Gastrocnemius medialis (tissue), 4 donors: ENCODE results near the gene KCNK2.

Source experiments
- POLR2A ChIP-seq, 2 donors: fragments of 450-650 bp; IDR thresholded peaks; one replicate each; pipeline ENCODE4 v1.6.1; 2017; ENCODE audit warnings: antibody characterized with exemption in 2 of 2, mild to moderate bottlenecking in 2 of 2, moderate library complexity in 2 of 2
- TF ChIP-seq, protein P1 (sequence below), 5 experiments: fragments of 450-650 bp in 3 of 5; fragments of 200-600 bp in 2 of 5; sonication (generic) in 2 of 5; IDR thresholded peaks in 4 of 5; conservative IDR thresholded peaks in 1 of 5; 1 replicate in 4 of 5; 2 replicates in 1 of 5; pipeline ENCODE4 v1.5.1; 2016 to 2019; ENCODE audit warnings: antibody characterized with exemption in 5 of 5, mild to moderate bottlenecking in 3 of 5, moderate library complexity in 3 of 5

DNA sequence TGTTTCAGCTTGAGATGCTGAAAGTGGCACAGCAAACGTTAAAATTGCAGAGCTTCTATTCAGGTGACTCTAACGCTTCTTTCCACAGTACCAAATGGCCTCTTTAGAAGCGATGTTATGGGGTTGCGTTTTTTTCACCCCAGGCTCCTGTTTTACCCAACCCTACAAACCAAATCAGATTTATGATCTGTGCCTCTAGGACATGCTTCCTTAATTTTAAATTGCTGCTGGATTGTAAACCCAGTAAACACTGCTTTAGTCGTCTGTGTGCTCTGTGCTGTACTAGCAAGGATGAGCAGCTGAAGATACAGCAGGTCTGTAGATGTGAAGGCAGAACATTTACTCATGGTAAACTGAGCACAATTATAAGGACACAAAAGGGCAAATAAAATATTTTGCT is 13.0 kb downstream of the KCNK2 start:
- TF ChIP-seq, protein P1, sequence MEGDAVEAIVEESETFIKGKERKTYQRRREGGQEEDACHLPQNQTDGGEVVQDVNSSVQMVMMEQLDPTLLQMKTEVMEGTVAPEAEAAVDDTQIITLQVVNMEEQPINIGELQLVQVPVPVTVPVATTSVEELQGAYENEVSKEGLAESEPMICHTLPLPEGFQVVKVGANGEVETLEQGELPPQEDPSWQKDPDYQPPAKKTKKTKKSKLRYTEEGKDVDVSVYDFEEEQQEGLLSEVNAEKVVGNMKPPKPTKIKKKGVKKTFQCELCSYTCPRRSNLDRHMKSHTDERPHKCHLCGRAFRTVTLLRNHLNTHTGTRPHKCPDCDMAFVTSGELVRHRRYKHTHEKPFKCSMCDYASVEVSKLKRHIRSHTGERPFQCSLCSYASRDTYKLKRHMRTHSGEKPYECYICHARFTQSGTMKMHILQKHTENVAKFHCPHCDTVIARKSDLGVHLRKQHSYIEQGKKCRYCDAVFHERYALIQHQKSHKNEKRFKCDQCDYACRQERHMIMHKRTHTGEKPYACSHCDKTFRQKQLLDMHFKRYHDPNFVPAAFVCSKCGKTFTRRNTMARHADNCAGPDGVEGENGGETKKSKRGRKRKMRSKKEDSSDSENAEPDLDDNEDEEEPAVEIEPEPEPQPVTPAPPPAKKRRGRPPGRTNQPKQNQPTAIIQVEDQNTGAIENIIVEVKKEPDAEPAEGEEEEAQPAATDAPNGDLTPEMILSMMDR (IDR thresholded peaks at IDR 0.05 in 4 of 5, conservative IDR thresholded peaks at IDR 0.05 in 1 of 5), result no peak
- TF ChIP-seq POLR2A (IDR thresholded peaks at IDR 0.05), result no peak
